CD4-positive, alpha-beta T cell treated with Interleukin-17A for 4 hours (primary cell): ENCODE results near the gene POFUT2.

Experiments
- DNase-seq: peaks from one replicate; pipeline ENCODE4 v3.0.0-alpha.2; 2020; ENCODE audit warnings: mixed read lengths

The POFUT2 gene

DNA sequence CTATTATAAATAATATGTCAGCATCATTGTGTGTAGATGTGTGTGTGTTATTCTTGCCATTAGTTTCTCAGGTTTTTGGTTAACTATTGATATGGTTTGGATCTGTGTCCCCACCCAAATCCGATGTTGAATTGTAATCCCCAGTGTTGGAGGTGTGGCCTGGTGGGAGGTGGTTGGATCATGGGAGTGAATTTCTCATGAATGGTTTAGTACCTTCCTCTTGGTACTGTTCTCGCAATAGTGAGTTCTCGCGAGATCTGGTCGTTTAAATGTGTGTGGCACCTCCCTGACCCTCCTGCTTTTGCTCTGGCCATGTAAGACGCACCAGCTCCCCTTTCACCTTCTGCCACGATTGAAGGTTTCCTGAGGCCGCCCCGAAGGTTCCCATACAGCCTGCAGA, 9.6 kb upstream of the POFUT2 start:
- DNase-seq = no peak

DNA sequence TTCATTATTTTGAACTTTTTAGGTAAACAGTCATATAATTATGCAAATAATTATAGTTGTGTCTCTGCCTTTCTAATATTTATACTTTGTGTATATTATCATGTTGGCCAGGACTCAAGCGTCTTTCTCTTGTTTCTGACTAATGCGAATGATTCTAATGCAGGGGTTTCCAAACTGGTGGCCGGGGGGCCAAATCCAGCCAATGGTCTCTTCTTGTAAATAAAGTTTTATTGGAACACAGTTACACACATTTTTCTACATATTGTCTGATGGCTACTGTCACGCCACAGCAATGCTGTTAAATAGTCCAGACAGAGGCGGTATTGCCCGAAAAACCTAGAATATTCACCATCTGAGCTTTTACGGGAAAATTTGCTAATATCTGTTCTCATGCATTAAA, 8.9 kb upstream of the POFUT2 start:
- no peak for DNase-seq

DNA sequence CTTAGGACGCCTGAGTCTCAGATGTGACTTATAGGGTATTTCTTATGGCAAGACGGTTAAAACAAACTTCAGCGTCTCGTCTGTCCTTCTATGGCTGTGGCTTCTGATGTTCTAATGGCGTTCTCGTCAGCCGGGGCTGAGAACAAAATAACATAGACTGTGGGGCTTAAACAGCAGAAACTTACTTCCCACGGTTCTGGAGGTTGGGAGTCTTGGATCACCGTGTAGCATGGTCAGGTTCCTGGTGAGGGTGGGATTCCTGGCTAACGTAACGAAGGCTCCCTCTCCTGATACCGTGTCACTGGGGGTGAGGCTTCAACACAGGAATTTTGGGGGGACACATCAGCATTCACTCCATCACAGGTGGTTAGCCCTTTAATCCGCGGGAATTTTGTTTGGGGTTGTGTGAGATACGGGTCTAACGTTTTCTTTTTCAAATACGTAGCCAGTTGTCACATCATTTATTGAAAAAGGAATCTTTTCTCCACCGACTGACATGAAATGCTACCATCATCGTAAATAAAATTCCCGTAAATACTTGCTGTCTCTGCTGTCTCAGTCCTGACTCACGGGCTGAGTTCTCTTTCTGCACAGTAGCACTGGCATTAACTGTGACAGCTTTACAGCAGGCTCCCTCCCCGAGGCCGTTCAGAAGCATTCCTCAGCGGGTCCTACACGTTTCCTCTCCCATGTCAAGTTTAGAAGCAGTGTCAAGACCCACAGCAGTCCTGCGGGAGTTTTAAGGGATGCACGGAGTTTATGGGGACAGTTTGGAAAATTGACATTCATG, 8.1 kb upstream of the POFUT2 start:
- no peak for DNase-seq

DNA sequence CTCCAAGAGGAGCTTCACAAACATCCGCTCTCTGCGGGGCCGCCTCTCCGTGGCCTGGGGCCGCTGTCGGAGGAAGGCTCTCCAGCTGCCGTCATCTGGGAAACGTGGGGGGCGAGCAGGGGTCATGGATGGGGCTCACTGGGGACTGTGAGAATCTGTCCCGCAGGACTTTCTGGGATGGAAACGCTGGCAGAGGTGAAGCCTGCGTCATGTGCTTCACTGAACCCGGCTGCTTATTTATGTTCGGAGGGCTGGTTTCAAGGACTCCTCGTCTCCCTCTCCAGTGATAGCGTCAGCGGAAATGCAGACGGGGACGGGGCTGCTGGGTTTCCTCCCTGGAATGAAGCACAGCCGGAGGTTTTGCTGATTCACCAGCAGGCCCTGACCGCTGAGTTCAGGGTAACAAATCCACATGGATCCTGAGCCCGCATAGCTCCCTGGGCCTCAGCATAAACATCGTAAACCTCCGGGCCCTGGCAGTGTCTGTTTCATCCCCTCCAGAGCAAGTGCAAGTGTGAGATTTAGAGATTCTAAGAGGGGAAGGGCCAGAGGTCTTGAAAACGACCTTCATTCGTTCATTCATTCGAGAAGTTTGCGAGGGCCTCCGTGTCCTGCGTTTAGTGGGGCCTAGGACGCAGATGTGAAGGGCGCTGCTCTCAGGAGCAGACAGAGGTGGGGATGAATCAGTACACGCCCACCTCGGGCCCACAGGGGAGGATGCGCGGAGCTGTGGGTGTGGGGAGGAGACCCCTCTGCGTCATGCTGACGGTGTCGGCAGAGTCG, 7.0 kb upstream of the POFUT2 start:
- DNase-seq = no peak

DNA sequence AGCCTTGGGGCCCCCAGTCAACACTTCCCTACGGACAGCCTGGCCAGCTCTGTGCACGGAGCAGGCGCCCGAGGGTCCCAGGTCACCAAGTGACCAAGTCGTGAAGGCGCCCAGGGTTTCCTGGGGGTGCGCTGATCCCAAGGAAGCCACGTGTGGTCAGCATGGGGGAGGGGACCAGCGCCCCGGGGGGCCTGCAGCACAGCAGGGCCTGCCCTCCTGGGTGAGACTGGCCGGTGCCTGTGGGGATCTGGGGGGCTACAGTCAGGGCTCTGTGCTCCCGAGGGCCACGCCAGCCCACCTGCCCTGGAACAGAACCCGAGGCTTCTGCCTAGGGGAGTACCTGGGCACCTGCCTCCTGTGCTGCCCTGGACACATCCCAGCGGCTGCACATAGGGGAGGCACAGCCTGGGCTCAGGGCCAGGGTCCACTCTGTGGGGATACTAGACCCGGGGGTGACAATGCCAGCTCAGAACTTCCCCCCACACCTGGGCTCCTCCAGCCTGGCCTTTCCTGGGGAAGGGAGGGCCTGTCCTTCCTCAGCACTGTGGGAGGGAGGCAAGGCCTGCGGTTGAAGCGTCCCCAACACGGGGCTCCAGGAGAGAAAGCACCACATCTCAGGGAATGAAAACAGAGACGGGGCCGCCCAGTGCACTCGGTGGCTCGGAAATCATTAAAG, 6.2 kb upstream of the POFUT2 start:
- DNase-seq = no peak

DNA sequence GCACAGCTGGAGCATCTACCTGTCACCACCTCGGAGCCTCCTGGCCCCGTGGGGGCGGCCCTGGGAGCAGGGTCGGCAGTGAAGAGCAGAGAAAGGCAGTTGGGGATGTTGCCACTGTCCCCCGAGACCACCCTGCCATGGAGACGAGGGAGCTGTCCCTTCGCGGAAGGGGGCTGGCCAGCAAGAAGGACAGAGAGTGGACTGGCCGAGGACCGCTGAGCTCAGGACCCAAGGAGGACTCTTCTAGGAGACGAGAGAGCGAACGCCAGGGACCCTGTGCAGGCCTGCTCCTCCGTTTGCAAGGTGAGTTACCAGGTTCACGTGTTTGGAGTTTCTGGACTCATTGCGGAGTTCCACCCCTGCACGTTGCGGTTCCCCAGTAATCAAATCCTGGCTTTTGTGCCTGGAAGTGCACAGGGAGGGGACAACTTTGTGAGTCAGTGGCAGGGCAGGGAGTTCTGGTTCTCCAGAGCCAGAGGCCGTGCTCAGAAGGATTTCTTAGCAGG, 5.6 kb upstream of the POFUT2 start:
- no peak for DNase-seq

DNA sequence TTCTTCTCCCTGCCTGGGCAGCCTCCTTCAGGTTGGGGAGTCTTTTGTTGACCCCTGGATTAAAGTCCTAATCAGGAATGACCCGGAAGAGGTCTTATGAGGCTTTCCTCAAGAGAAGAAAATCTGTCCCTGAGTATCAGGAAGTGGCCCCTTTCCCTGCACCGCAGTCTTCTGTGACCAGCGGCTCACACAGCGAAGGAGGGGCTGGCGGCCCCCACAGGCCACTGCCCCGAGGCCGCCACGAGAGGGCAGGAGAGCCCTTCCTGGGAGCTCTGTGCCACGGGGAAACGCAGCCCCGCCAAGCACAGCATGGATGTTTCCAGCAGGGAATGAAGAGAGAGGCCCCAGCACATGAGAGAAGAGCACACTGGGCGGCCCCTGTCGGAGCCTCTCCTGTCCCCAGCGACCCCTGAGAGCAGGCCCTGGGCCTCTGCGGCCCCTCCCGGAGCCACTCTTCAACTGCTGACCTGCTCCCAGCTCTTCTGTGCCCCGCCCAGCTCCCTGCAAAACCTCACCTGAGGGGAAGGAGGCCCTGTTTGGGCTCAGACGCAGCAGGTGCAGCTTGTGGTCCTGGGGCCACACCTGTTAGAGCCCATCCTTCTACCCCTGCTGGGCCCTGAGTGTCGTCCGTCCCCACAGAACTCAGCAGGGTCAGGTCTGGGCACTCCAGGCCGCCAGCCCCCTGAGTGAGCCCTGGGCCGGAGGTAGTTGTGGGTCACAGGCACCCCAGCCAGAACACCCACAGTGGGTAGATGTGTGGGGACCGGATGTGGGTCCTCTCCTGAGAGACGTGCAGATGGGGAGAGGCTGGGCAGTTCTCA, 4.9 kb upstream of the POFUT2 start:
- peak; percentile 79 for DNase-seq

DNA sequence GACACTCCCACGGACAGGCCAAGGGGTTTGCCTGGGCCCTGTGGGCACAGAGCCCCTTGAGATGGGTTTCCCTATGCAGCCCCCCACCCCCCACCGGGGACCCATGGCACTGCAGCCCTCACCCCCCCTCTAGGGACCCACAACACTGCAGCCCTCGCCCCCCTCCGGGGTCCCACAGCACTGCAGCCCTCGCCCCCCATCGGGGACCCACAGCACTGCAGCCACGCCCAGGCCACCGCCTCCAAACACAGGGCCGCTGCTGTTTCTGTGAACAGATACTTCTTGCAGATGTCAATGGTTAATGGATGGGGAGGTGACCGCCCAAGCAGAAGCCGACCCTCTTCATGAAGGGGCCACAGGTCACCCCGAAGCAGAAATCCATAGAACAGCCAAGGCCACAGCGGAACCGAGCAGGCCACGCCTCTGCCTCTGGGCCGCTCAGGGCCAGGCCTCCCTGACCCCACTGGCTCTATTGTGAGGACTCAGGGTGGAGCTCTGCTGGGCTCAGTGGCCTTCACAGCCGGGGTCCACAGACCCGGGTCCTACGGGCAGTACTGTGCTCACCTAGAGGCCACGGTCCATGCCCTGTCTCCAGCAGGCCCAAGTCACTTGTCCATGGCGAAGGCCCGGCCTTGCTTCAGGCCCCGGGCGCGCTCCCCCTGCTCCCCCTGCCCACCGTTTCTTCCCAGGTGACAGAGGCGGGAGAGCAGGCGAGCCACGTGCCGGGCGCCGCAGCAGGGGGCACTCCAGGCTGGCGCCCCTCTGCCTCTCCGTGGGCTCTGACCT, 4.1 kb upstream of the POFUT2 start:
- no peak for DNase-seq

DNA sequence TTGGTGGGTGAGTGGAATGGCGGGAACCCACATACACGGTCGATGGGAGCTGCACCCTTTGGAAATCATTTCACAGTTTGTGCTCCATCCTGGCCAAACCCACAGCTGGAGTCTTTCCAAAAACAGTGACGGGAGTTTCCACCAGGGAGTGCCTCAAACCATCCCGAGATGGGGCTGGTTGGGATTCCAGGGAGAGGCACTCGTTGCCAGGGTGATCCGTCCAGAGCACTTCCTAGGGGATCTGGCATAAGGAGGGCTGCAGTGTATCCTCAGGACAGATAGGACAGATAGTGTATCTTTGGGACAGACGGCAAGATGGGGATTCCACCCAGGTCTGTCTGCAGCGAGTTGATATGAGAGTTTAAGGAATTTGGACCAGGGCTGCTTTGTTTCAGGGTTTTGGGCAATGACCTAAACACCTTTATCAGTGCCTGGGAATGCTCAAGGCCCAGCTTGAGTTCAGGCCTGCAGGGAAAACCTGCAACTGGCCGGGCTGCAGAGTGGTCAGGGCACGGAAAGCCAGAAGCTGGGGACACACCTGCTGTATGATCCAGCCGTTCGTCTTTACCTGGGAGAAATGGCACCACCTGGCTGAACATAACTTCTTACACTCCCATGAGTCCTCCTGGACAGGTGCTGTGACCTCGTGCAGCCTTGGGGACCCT, 3.4 kb upstream of the POFUT2 start:
- DNase-seq = no peak

DNA sequence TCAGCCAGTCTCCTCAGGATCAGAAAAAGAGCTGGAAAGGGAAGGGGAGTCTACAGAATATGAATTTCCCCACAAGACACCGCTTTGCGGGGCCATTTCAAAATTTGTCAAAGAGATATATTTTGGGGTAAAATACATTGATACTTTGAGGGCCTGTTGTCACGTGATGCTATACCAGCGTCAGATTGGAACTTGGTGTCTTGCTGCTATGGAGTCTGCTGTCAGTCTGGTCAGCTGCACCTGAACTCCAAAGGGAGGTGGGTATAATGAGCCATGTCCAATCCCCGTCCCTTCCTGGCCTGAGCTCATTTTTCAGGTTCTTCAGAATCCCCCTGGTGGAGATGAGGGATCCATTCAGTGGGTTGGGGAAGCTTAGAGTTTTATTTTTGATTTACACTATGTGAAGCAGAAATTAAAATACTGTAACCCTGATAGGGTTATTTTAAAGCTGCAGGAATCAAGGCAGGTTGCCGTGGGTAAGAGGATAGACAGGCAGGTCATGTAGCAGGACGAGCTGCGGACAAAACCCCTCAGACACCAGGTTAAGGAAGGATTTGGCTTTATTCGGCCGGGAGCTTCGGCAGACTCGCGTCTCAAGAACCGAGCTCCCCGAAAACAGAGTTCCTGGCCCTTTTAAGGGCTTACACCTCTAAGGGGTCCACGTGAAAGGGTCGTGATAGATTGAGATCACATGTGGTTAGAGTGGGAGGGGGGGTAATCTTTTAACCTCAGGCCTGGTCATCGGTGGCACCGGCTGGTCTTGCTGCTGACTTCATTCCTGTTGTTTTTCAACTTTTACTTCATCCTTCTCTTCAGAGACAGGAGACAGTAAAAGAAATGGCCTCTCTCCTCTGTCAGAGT, 2.2 kb upstream of the POFUT2 start:
- no peak for DNase-seq

DNA sequence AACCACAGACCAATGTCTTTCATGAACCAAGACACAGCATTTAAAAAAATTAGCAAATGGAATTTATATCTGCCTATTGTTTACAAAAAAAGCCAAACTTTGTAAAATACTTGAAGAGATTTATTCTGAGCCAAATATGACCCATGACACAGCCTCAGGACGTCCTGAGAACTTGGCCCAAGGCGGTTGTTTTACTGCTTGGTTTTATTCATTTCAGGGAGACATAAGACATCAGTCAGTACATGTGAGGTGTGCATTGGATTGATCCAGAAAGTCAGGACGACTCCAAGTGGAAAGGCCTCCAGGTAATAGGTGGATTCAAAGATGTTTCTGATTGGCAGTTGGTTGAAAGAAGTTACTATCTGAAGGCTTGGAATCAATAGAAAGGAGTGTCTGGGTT, 1.4 kb upstream of the POFUT2 start:
- DNase-seq = no peak

DNA sequence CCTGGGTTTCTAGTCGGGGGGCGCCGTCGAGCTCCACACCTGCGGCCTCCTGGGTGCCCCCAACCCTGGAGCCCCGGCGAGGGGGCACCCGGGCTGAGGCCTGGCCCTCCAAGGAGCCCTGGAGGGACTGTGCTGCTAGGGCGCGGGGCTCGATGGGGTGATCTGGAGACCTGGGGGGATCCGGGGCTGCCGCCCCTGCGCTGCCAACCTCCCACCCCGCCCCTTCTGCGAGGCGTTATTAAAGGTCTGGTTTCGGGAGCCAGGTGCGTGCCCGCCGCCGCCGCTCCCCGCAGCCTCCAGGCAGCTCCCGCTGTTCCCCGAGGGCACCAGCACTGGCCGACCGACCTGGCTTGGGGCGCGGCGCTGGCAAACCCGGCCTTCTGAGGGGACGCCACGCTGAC, 746 bp upstream of the POFUT2 start:
- no peak for DNase-seq

DNA sequence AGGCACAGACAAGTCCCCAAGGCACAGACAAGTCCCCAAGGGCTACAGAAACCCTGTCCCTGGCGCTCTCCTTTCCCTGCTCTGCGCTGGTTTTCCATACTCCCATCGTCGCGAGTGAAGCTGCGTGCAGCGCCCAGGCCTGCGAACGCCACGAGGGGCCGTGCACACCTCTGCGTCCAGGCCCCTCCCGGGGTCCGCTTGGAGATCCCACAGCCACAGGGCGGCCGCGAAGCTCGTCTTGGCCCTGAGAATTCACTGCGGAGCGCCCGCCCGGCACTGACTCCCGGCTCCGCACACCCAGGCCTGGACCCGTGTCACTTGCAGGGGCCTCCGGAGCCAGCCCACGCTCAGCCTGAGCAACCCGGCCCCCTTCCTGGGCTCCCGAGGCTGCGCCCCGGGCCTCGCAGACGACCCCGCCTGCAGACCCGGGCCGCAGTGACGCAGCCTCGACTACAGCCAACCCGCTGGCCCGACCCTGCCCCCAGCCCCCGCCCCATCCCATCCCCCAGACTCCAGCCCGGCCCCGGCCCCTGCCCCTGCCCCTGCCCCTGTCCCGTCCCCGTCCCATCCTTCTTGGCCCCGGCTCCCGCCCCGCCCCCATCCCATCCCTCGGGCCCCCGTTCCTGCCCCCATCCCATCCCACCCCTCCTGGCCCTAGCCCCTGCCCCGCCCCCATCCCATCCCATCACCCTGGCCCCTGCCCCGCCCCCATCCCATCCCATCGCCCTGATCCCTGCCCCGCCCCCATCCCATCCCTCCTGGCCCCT, 841 bp downstream of the POFUT2 start:
- peak; percentile 0 for DNase-seq

DNA sequence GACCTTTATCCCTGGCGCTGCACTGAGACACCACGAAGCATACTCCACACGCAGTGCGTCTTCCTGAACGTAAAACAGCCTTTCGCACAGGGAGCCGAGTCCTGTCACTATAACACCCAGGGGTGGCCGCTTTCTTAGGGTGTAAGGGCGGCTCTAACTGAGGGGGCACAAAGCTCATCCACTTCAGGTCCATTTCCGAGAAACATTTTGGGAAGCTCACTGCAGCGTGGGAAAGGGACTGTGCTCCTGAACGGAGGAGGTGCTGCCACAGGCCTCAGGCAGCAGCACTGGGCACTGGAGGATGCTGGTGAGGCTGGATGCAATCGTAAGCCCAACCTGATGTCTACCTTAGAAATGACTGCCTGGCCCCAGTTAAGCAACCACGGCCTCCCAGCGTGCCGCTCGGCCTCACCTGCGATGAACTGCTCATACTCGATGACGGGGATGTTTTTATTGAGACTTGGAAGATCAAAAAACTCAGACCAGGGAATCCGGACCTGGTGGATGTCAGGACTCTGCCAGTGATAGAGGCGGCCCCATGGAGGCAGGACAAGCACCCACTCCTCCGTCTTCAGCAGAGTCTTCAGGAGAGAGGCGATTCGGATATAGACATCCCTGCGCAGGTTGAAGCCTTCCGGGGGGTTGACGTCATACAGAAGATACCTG, 2.3 kb downstream of the POFUT2 start:
- peak; percentile 1 for DNase-seq

DNA sequence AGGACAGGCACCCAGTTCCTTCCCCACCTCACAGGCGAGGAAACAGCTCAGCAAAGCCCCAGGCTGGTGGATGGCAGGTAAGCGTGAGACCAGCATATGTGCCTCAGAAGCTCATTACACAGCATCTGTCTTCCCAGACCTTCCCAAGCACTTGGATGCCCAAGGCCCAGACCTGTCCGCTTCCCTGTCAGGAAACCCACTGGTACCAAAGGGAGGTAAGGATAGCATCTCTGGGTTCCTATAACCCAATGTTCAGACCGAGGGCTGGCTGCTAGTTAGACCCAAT, 3.3 kb downstream of the POFUT2 start:
- DNase-seq = no peak

DNA sequence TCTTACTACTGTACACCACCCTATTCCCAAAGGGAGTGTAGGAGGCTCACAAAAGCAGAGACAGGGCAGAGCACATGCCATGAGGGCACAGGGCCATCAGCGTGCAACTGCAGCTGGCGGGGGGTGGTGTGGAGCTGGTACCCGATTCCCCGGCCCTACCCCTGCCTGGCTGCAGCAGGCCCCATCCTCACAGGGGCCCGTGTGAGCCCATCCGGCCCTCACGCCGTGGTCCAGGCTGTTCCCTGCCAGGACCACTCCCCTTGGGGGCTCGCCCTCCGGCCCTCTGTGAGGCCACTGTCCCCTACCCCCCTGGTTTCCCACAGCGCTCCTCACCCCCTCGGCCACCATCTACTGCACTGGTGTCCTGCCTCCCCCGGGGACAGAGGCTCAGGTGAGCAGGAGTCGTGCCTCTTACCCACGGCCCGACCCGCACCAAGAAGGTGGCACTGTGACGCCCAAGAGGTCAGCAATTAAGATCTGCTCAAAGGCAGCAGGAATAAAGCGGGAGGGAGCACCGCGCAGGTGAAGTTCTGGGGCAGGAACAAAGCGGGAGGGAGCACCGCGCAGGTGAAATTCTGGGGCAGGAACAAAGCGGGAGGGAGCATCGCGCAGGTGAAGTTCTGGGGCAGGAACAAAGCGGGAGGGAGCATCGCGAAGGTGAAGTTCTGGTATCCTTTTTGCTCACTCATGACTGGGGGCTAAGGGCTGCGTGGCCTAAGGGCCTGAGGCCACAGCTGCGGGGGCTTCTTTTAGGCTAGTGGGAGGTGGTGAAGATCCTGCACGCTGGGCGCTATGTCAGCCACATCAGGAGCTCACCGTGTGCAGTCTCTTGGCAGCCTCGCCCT, 3.9 kb downstream of the POFUT2 start:
- no peak for DNase-seq

DNA sequence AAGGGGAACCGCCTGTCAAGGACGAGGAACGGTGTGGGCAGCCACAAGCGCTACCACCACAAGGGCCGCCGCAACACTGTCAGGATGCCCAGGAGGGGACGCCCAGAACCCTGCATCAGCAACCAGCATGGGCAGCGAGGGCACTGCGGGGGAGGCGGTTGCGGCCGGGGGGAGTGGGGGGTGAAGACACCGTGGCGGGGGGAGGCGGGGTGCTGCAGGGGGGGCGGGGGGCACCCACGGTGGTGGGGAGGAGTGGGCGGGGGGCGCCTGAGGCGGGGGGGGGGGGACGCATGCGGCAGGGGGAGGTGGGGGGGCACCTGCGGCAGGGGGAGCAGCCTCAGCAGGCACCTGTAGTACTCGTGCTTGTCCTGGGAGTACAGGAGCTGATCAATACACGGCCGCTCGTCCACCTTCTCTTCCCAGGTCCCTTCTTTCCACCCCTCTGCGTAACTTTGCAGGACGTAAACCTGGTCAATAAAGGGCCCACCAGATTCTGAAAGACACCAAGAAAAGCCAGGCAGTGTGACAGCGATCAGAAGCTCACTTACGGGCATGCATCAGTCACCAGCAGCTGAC, 4.6 kb downstream of the POFUT2 start:
- DNase-seq = no peak
